NCI-H2107 (cell line): ENCODE data around the gene XPC.
A peak's percentile ranks its signal among the peaks of the same experiment; 100 is the strongest.

Experiments
- DNase-seq: peaks from one replicate; lab custom pipeline; 2025; lab: John Stamatoyannopoulos, UW

Gene XPC

GRCh38 chr3:14147617-14148016, 30.8 kb downstream of the XPC start:
- DNase-seq: no peak

GRCh38 chr3:14147066-14147435, 31.4 kb downstream of the XPC start:
- DNase-seq: no peak

- no peak for DNase-seq
These were observed 31.9 kb downstream of the XPC start for GRCh38 chr3:14146381-14147065.

- DNase-seq: no peak
These were observed 32.6 kb downstream of the XPC start for GRCh38 chr3:14145670-14146380.

GRCh38 chr3:14145236-14145635, 33.2 kb downstream of the XPC start:
- DNase-seq: no peak

GRCh38 chr3:14144423-14145075, 33.9 kb downstream of the XPC start:
- peak; percentile 51 for DNase-seq

GRCh38 chr3:14143271-14144225, 34.9 kb downstream of the XPC start:
- no peak for DNase-seq

- DNase-seq: no peak
These were observed 35.7 kb downstream of the XPC start for GRCh38 chr3:14142567-14143270.

- no peak for DNase-seq
These were observed 36.6 kb downstream of the XPC start for GRCh38 chr3:14141602-14142341.

- DNase-seq: no peak
These were observed 37.3 kb downstream of the XPC start for GRCh38 chr3:14141144-14141543.

- no peak for DNase-seq
These were observed 37.7 kb downstream of the XPC start for GRCh38 chr3:14140668-14141067.

GRCh38 chr3:14139771-14140170, 38.6 kb downstream of the XPC start:
- no peak for DNase-seq

- DNase-seq: no peak
These were observed 39.3 kb downstream of the XPC start for GRCh38 chr3:14138878-14139655.

- no peak for DNase-seq
These were observed 40.1 kb downstream of the XPC start for GRCh38 chr3:14138109-14138877.

- DNase-seq: no peak
These were observed 41.0 kb downstream of the XPC start for GRCh38 chr3:14137445-14137844.

- DNase-seq: no peak
These were observed 41.4 kb downstream of the XPC start for GRCh38 chr3:14137004-14137403.

GRCh38 chr3:14135581-14135980, 42.8 kb downstream of the XPC start:
- no peak for DNase-seq

GRCh38 chr3:14134291-14134690, 44.1 kb downstream of the XPC start:
- no peak for DNase-seq

- no peak for DNase-seq
These were observed 44.5 kb downstream of the XPC start for GRCh38 chr3:14133876-14134275.
